GM12872 (cell line): ENCODE measurements around the gene IMPA2.

Source experiments
- TF ChIP-seq, protein P1 (sequence below): IDR thresholded peaks from 3 replicates; pipeline ENCODE4 v1.5.1; 2011; ENCODE audit warnings: low read depth, mild to moderate bottlenecking, low read length, moderate library complexity; ENCODE audit not compliant: insufficient read depth

The IMPA2 gene

DNA sequence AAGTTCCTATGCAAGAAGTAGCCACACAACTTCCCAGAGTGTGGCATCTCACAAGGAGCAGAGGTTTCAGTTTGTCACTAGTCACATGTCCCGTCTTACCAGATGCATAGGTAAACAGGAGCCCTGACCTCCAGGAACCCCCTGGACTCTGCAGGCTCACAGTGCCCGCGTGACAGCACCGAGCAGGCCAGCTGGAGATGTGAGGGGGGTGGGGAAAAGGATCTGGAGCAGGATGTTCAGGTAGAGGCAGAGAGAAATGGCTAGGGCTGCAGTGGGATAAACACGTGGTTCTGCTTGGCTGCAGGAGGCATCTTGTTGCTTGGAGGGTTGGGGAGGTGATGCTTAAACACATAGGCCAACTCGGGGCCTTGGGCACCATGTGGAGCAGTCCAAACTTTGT, 54.2 kb downstream of the IMPA2 start:
- TF ChIP-seq, protein P1, sequence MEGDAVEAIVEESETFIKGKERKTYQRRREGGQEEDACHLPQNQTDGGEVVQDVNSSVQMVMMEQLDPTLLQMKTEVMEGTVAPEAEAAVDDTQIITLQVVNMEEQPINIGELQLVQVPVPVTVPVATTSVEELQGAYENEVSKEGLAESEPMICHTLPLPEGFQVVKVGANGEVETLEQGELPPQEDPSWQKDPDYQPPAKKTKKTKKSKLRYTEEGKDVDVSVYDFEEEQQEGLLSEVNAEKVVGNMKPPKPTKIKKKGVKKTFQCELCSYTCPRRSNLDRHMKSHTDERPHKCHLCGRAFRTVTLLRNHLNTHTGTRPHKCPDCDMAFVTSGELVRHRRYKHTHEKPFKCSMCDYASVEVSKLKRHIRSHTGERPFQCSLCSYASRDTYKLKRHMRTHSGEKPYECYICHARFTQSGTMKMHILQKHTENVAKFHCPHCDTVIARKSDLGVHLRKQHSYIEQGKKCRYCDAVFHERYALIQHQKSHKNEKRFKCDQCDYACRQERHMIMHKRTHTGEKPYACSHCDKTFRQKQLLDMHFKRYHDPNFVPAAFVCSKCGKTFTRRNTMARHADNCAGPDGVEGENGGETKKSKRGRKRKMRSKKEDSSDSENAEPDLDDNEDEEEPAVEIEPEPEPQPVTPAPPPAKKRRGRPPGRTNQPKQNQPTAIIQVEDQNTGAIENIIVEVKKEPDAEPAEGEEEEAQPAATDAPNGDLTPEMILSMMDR, result no peak

DNA sequence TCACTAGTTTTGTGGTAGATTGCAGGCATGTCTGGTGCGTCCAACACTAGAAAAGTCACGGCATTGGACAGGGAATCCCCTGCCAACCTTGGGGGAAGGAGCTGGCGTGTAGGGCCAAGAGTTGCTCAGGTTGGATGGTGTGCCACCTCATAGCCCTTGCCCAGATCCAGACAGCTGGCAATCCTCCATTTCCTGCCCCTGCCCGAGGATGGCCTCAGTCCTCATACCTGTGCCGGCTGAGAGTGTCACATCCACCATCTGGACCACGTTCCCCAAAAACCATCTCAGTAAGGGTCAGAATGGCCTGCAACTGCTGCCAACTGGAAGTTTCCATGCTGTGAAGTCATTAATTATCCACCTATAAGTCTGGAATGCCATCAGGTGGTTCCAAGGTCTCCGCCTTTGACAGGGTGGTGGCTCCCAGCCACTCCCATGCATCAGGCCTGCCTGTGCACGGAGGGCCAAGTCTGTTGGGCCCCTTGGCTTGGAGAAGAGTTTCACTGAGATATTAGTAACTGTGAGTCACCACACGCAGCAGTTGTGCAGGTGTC, 55.0 kb downstream of the IMPA2 start:
- TF ChIP-seq, protein P1, result no peak

DNA sequence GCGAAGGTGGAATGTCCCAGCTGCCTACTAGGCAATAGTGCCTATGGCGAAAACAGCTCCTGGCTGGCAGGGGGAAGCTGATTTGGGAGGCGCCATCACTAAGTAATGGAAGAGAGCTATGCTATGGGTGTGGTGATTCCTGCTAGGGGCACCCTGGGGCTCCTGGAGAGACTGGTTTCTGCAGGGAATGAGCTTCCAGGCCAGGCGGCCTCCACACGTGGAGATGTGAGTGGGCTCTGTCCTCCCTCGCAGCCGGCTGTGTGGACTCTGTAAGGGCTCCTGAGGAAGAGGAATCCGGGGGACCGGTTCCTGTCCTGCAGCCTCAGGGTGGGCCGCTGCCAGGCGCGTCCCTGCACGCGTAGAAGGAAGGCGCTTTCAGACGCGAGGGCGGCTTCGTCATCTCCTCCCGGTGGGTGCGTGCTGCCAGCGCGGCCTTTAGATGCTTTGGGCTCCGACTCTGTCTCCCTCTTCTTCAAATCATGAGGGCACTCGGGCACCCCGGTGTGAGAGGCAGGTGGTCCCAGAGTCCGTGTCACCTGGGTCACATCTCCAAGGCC, 56.9 kb downstream of the IMPA2 start:
- TF ChIP-seq, protein P1, result no peak

DNA sequence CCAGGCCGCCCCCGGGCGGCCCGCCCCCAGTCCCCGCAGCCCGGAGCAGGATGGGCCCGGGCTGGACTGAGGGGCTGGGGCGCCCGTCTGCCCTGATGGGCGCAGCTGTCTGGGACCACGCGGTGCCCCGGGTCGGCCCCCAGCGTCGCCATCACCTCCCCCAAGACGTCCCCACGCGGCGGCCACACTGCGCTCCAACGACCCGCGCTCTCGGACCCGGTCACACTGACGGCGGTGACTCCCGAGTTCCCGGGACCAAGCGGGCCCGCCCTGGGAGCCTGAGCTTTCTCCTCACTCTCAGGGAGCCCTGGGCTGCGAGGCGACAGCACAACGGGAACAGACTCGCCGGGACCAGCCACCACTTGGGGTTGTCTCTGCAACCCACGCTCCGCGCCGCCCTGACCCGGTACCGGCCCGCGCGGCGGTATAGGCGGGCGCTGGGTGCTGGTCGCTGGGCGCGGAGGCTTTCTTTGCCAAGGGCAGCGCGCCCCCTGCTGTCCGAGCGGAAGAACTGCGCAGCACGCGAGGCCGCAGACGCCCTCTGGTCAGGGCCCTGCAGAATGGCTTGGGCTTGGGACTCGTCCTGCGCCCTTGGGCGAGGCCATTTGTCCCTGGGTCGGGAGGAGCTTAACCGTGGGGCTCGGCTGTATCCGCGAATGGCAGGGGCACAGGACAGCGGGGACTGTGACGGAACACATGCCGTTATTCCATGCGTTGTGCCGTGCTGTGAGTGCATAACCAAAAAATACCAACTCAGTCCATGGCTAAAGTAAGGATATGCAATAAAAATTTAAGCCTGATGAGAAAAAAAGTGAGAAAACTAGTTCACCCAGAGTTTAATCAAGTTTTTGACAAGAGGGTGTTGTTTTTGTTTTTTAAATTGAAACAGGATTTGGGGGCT, 57.6 kb downstream of the IMPA2 start:
- TF ChIP-seq, protein P1, result peak; percentile 93

DNA sequence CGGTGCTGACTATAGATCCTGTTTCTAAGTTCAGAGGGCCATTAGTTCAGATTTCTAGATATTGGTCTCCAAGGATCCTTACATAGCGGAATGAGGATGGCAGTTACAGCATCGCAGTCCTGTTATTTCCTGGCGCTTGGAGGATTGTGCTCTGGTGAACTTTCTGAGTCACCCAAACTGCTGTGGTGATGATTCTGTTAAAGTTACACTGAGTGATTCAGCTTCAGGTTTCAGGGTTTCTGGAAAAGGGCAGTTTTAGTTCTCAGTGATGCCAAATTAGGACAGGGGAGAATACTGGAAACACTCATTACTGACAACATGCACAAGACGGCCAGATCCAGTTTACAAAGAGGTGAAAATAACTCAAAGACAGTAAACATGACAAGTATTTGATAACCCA, 60.3 kb downstream of the IMPA2 start:
- TF ChIP-seq, protein P1, result no peak

DNA sequence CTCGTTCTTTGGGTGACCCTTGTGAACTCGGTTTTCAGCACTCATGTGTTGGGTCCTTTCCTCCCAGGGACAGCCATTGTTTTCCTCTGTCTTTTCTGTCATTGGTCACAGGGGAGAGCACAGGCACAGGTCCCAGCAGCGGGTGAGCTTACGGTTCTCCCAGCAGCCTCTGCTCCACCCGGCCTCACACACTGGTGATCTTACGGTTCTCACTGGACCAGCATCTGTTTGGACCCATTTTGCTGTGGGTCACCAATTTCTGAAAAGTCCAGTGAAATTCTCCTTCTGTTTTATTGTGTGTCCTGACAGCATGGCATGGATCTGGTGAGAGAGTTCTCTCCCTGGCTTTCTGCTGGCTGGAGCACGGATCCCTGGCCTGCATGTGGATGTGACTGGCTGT, 62.5 kb downstream of the IMPA2 start:
- TF ChIP-seq, protein P1, result no peak

DNA sequence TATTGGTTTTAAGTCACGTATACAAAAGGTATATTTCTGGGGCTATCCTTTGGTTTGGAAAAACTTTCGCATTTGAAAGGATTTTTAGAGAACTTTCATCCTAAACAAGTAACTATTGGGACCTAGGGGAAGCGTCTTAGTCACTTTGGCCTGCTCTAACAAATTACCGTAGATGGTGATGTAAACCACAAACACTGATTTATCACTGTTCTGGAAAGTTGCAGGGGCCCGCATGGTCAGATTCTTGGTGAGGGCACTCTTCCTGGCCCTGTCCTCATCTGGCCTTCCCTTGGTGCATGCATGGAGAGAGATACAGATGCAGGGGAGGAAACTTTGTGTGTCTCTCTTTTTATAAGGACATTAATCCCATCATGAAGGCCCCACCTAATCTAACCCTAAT, 63.3 kb downstream of the IMPA2 start:
- TF ChIP-seq, protein P1, result no peak
